Ascending aorta (tissue), 2 donors: ENCODE measurements around the gene MYCN. TPM values are rescaled to one million over a fixed set of nuclear protein-coding genes. Genes with fewer than 3 reads are reported as not detected.
"Not testable (repeated sequence)": the region's sequence is repeated elsewhere in the genome, so short reads cannot be mapped to it uniquely, and the experiment has no call there.

Experiments used
- DNase-seq, 2 donors: peaks; one replicate each; pipeline ENCODE4 v3.0.0-alpha.2; 2019; ENCODE audit warnings: low spot score in 2 of 2
- H3K27ac ChIP-seq, 2 donors: fragments of 200-600 bp; sonication (generic); one replicate each; pipeline ENCODE4 v1.5.1; 2016 to 2017; ENCODE audit warnings: mild to moderate bottlenecking in 1 of 2
- H3K27me3 ChIP-seq: fragments of 200-600 bp; sonication (generic); one replicate; pipeline ENCODE4 v1.5.1; 2017
- H3K36me3 ChIP-seq, 2 donors: fragments of 200-600 bp; sonication (generic); one replicate each; pipeline ENCODE4 v1.5.1; 2016
- H3K4me1 ChIP-seq, 2 donors: fragments of 200-600 bp; sonication (generic); one replicate each; pipeline ENCODE4 v1.5.1; 2016 to 2017; ENCODE audit warnings: mild to moderate bottlenecking in 1 of 2
- H3K4me3 ChIP-seq, 2 donors: fragments of 200-600 bp; sonication (generic); one replicate each; pipeline ENCODE4 v1.5.1; 2016 to 2017; ENCODE audit warnings: mild to moderate bottlenecking in 1 of 2
- H3K9me3 ChIP-seq, 2 donors: fragments of 200-600 bp; sonication (generic); one replicate each; pipeline ENCODE4 v1.5.1; 2016
- intact Hi-C: fragments of 100-400 bp; cut with DNase I; formaldehyde crosslinking; loops from one replicate; pipeline ENCODE4 v1.15.1; 2023
- total RNA-seq: library from RNA; depleted of rRNA; stranded (reverse); fragments of >200 nt; gene quantifications from one replicate; pipeline ENCODE4 v1.1.0, GENCODE V29; 2016
- TF ChIP-seq, protein P1 (sequence below), 3 experiments: fragments of 200-600 bp in 2 of 3; fragments of 450-650 bp in 1 of 3; sonication (generic) in 2 of 3; IDR thresholded peaks; one replicate each; pipeline ENCODE4 v1.5.1; 2016 to 2019; ENCODE audit warnings: antibody characterized with exemption in 3 of 3, mild to moderate bottlenecking in 1 of 3, moderate library complexity in 1 of 3

MYCN gene
- total RNA-seq, 1 donor from 2014 or later = not detected

DNA sequence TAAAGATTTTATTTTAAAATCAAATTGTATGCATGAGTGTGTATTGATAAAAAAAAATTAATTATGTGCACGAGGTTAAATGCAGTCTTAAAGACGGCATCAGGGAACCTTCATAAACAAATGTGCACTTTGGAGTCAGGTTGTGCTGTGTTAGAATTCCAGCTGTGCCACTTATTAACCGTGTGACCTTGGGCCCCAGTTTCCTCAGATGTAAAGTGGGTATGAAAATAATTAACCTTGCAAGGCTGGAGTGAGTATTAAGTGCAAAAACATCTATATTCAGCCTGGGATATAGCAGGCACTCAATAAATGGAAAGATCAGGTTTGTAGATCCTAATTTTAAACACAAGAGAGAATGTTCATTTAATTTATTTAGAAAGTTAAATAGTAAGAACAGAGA is 14.5 kb upstream of the MYCN start:
- no peak for DNase-seq
- TF ChIP-seq, protein P1, sequence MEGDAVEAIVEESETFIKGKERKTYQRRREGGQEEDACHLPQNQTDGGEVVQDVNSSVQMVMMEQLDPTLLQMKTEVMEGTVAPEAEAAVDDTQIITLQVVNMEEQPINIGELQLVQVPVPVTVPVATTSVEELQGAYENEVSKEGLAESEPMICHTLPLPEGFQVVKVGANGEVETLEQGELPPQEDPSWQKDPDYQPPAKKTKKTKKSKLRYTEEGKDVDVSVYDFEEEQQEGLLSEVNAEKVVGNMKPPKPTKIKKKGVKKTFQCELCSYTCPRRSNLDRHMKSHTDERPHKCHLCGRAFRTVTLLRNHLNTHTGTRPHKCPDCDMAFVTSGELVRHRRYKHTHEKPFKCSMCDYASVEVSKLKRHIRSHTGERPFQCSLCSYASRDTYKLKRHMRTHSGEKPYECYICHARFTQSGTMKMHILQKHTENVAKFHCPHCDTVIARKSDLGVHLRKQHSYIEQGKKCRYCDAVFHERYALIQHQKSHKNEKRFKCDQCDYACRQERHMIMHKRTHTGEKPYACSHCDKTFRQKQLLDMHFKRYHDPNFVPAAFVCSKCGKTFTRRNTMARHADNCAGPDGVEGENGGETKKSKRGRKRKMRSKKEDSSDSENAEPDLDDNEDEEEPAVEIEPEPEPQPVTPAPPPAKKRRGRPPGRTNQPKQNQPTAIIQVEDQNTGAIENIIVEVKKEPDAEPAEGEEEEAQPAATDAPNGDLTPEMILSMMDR (IDR thresholded peaks at IDR 0.05) = no peak
- no peaks in the 10 kb centered on the region for H3K27me3 ChIP-seq
- no peaks in the 10 kb centered on the region for H3K36me3 ChIP-seq
- no peaks in the 10 kb centered on the region for H3K4me1 ChIP-seq
- H3K4me3 ChIP-seq = no peak overlapping the region
- no peaks in the 10 kb centered on the region for H3K9me3 ChIP-seq
- intact Hi-C loops = no loop called here
- H3K27ac ChIP-seq = no peak overlapping the region

DNA sequence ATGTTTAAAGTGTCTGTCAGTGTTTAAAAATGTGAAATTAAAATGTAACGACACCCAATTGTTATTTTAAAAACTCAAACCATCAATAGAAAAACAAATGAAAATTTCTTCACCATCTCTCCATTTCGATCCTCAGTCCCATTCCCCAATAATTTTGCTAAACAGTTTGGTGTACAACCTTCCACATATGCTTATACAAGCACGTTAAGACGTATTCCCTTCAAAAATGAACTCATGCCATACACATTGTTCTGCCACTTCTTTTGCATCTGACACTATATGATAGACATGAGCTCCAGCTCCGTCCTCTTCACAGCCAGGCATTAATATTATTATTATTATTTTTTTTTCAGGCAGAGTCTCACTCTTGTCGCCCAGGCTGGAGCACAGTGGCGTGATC is 14.1 kb upstream of the MYCN start:
- intact Hi-C loops = no loop called here
- H3K4me3 ChIP-seq = no peak overlapping the region
- TF ChIP-seq, protein P1 (IDR thresholded peaks at IDR 0.05) = no peak
- no peaks in the 10 kb centered on the region for H3K27me3 ChIP-seq
- H3K9me3 ChIP-seq = no peaks in the 10 kb centered on the region
- H3K4me1 ChIP-seq = no peaks in the 10 kb centered on the region
- H3K36me3 ChIP-seq = no peaks in the 10 kb centered on the region
- DNase-seq = no peak
- no peak overlapping the region for H3K27ac ChIP-seq

DNA sequence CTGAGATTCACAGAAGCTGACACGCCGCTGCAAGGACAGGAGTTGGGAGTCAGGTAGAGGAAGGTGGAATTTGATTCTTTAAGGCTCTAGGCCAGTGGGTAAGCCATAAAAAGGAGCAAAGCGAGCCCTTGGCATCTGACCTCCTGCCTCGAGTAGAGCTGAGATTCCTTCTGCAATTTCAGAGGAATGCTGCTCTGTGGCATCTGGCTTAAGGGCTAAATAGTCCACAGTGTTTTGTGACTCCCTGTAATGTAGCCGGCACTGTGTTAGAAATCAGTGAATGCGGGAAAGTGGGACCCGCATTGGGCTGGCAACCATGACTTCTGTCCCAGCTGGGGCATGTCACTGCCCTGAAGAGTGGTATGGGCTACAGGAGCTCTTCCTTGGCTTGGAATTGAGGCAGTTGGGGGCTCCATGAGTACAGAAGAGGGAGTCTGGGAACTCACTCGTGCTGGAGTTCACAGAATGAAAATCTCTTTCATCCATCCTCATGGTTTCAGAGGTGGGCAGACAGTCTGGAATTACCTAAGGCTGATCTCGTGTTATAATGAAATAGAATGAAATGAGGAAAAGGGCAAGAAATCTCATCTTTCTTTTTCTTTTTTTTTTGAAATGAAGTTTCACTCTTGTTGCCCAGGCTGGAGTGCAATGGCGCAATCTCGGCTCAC is 12.7 kb upstream of the MYCN start:
- H3K4me1 ChIP-seq = no peaks in the 10 kb centered on the region
- H3K36me3 ChIP-seq = no peaks in the 10 kb centered on the region
- intact Hi-C loops = no loop called here
- no peaks in the 10 kb centered on the region for H3K27me3 ChIP-seq
- TF ChIP-seq, protein P1 (IDR thresholded peaks at IDR 0.05) = no peak
- no peaks in the 10 kb centered on the region for H3K9me3 ChIP-seq
- no peak overlapping the region for H3K4me3 ChIP-seq
- DNase-seq = no peak
- H3K27ac ChIP-seq = no peak overlapping the region

DNA sequence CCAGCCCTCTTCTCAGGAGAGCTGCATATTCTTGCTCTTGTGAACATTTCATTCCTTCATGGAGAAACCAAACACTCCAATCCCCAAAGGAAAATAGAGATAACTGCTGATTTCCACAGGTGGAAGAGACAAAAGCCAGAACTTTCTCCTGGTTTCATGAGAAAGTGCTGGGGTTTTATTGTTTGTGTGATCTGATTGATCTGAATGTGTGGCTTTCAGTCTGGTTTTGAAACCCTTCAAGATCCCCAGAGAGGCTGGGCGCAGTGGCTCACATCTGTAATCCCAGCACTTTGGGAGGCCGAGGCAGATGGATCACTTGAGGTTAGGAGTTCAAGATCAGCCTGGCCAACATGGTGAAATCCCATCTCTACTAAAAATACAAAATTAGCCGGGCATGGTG is 11.3 kb upstream of the MYCN start:
- H3K4me1 ChIP-seq, DNase-seq, H3K36me3 ChIP-seq, H3K27ac ChIP-seq, H3K4me3 ChIP-seq, H3K9me3 ChIP-seq, intact Hi-C loops, H3K27me3 ChIP-seq: not testable (repeated sequence)

DNA sequence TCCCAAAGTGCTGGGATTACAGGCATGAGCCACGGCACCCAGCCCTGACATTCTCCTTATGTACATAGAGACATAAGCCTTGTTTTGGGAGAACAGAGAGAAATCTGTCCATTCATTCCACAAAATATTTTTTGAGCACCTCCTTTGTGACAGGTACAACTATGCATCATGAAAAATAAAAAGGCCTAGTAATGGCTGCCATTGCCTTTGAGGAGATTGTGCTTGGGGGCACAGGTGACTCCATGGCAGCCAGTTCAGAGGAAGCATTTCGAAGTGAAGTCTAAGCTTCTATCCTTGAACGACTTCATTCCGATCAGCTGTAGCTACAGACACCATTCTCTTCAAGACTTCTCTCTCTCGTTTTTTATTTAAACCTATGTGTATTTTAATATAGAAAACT is 10.5 kb upstream of the MYCN start:
- DNase-seq = no peak
- no peaks in the 10 kb centered on the region for H3K27me3 ChIP-seq
- H3K4me3 ChIP-seq = no peak overlapping the region
- no peaks in the 10 kb centered on the region for H3K9me3 ChIP-seq
- H3K27ac ChIP-seq = no peak overlapping the region
- TF ChIP-seq, protein P1 (IDR thresholded peaks at IDR 0.05) = no peak
- intact Hi-C loops = no loop called here
- no peaks in the 10 kb centered on the region for H3K4me1 ChIP-seq
- no peaks in the 10 kb centered on the region for H3K36me3 ChIP-seq

DNA sequence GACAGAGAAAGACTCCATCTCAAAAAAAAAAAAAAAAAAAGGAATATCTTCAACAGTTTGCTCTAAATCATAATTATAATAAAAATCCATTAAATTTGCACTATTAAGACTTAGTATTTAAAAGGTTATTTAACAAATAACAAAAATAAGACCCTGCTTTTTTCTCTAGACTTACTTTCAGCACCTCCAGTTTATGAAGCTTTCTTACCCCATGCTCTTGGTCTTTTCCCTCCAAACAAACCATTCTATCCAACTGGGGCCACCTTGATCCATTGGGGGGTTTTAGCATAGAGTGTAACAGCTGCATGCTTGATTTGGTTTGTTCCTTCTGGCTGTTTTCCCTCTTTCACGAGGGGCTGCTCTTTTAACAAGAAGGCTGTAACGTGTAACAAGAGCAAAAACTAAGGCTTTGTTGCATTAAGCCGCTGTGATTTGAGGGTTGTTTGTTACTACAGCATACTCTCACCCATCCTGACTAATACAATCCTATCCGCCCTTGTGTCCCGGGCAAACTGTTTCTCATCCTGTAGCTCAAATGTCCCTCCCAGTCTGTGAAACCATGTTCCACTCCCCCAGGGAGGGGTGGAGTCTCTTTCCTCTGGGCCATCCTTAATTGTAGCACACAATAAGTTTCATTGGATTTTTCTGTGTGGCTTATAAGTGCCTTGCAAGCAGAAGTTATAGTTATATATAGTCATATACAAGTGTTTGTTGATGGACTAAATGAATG is 9.6 kb upstream of the MYCN start:
- Histone ChIP-seq H3K27ac (no peak overlapping the region), H3K27me3 (no peaks in the 10 kb centered on the region), H3K36me3 (no peaks in the 10 kb centered on the region), H3K4me1 (no peaks in the 10 kb centered on the region), H3K9me3 (no peaks in the 10 kb centered on the region), H3K4me3 (no peak overlapping the region)
- no peak for DNase-seq
- intact Hi-C loops = no loop called here
- TF ChIP-seq, protein P1 (IDR thresholded peaks at IDR 0.05) = no peak
